Activated CD4-positive, alpha-beta T cell treated with anti-CD3 and anti-CD28 coated beads, Interleukin-2, amount 10 ng/mL, durations not matched to agents 7 days and 5 days (primary cell): Measurements from ENCODE around the gene IQSEC3. TPM values are rescaled to one million over a fixed set of nuclear protein-coding genes. Genes with fewer than 3 reads are reported as not detected.

ENCODE experiments used
- total RNA-seq, 2 experiments: library from RNA; stranded (reverse); gene quantifications; one replicate each; pipeline ENCODE4 v1.2.3, GENCODE V29; 2021

IQSEC3 gene
- total RNA-seq, 2 experiments from 2014 or later: not detected

Other genes with a start within 250 kb of the IQSEC3 start
- not detected for gene SLC6A12, start 147.4 kb downstream of the IQSEC3 start, total RNA-seq
- gene SLC6A13, start 196.1 kb downstream of the IQSEC3 start, total RNA-seq: under 1 TPM; 0.15 to 0.19 TPM